ENCODE data around the gene SCG3. TPM values are rescaled to one million over a fixed set of nuclear protein-coding genes. Genes with fewer than 3 reads are reported as not detected.

SCG3 gene
- total and polyA plus RNA-seq, 3 experiments from 2014 or later, result not detected

DNA sequence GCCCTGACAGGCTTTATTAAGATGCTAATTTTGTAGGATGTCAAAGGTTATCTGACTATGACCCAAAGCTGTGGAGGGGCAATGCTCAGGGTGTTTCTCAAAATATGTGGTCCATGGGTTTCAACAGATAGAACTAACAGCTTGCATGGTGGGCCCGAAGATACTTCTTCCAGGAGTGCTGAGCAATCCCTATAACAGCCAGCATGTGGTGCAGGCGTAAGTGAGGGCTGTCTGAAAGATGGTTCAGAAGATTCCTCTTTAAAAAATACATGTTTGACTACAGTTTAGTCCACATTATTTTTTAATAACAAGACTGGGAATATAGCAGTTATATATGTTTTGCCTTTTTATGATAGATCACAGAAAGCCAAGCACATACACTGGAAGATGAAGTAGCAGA, 7.6 kb downstream of the SCG3 start:
- peaks cover 8% of the 10 kb centered on the region for H3K4me1 ChIP-seq (ENCODE audit: insufficient read depth, low read length)
- peaks cover 4% of the 10 kb centered on the region for H3K27me3 ChIP-seq (ENCODE audit: insufficient read depth, low read length, poor library complexity, severe bottlenecking)
- no peaks in the 10 kb centered on the region for H3K9me3 ChIP-seq (ENCODE audit: low read length)
- CTCF ChIA-PET, result interaction anchor here (0.9 to 1.9 kb wide), 2 partner anchors 51 to 87 kb away, joined by 3 to 11 read pairs; no protein-coding TSS in a partner anchor
- H3K27me3 Mint-ChIP-seq, result peaks cover 8 to 52% of the 10 kb centered on the region in 2 donors
- H3K4me1 Mint-ChIP-seq, result peaks cover 3 to 13% (median 11%) of the 10 kb centered on the region in 3 donors
- H3K9me3 Mint-ChIP-seq, result no peaks in the 10 kb centered on the region
- H3K36me3 ChIP-seq (ENCODE audit: insufficient read depth, low read length), result no peaks in the 10 kb centered on the region
- no peak overlapping the region for H3K4me3 Mint-ChIP-seq
- H3K27ac Mint-ChIP-seq, result no peak overlapping the region
- H3K27ac ChIP-seq (ENCODE audit: low read depth, low read length), result no peak overlapping the region
- no peak for DNase-seq
- H3K36me3 Mint-ChIP-seq, result no peaks in the 10 kb centered on the region
- H3K4me3 ChIP-seq (ENCODE audit: low read length), result no peak overlapping the region
- POLR2A ChIA-PET, result interaction anchor here (0.7 kb wide), 1 partner anchor 79 kb away, joined by 3 read pairs; no protein-coding TSS in a partner anchor

- Mint-ChIP-seq H3K4me1 (peaks cover 3 to 13% (median 11%) of the 10 kb centered on the region in 3 donors), H3K27ac (no peak overlapping the region), H3K9me3 (no peaks in the 10 kb centered on the region), H3K36me3 (no peaks in the 10 kb centered on the region), H3K4me3 (no peak overlapping the region), H3K27me3 (peaks cover 3 to 29% of the 10 kb centered on the region in 2 donors)
- Histone ChIP-seq H3K27ac (ENCODE audit: low read depth, low read length) (no peak overlapping the region), H3K4me3 (ENCODE audit: low read length) (no peak overlapping the region), H3K4me1 (ENCODE audit: insufficient read depth, low read length) (peaks cover 8% of the 10 kb centered on the region), H3K27me3 (ENCODE audit: insufficient read depth, low read length, poor library complexity, severe bottlenecking) (no peaks in the 10 kb centered on the region), H3K9me3 (ENCODE audit: low read length) (no peaks in the 10 kb centered on the region), H3K36me3 (ENCODE audit: insufficient read depth, low read length) (no peaks in the 10 kb centered on the region)
- ChIA-PET POLR2A (no interaction called here), CTCF (interaction anchor here (1.5 kb wide), 1 partner anchor 85 kb away, joined by 4 read pairs; no protein-coding TSS in a partner anchor)
- DNase-seq, result no peak
Measured at GRCh38 chr15:51692154-51692553, 10.9 kb downstream of the SCG3 start.

DNA sequence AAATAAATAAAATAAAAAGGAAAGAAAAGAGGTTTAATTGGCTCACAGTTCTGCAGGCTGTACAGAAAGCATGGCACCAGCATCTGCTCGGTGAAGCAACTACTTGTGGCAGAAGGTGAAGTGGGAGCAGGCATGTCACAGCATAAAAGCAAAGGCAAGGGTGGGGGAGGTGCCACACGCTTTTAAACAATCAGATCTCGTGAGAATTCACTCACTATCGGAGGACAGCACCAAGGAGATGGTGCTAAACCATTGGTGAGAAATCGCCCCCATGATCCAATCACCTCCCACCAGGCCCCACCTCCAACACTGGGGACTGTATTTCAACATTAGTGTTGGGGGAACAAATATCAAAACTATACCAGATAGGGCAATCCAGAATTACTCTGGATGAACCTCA, 15.3 kb downstream of the SCG3 start:
- no peak overlapping the region for H3K4me3 ChIP-seq (ENCODE audit: low read length)
- CTCF ChIA-PET, result no interaction called here
- no peaks in the 10 kb centered on the region for H3K36me3 ChIP-seq (ENCODE audit: insufficient read depth, low read length)
- Mint-ChIP-seq H3K27ac (peak overlapping the region in 1 of 8 donors; percentile 36), H3K4me3 (no peak overlapping the region), H3K9me3 (no peaks in the 10 kb centered on the region), H3K4me1 (peaks cover 3 to 13% (median 11%) of the 10 kb centered on the region in 3 donors), H3K27me3 (peaks cover 9 to 31% of the 10 kb centered on the region in 2 donors), H3K36me3 (no peaks in the 10 kb centered on the region)
- peaks cover 8% of the 10 kb centered on the region for H3K4me1 ChIP-seq (ENCODE audit: insufficient read depth, low read length)
- no peak for DNase-seq
- H3K9me3 ChIP-seq (ENCODE audit: low read length), result no peaks in the 10 kb centered on the region
- H3K27me3 ChIP-seq (ENCODE audit: insufficient read depth, low read length, poor library complexity, severe bottlenecking), result peaks cover 4% of the 10 kb centered on the region
- no peak overlapping the region for H3K27ac ChIP-seq (ENCODE audit: low read depth, low read length)
- POLR2A ChIA-PET, result no interaction called here

GRCh38 chr15:51697163-51697562, 15.9 kb downstream of the SCG3 start:
- DNase-seq, result no peak
- H3K27me3 Mint-ChIP-seq, result peaks cover 9 to 27% of the 10 kb centered on the region in 2 donors
- peaks cover 2 to 7% (median 7%) of the 10 kb centered on the region in 3 donors for H3K4me1 Mint-ChIP-seq
- Histone ChIP-seq H3K27me3 (ENCODE audit: insufficient read depth, low read length, poor library complexity, severe bottlenecking) (peaks cover 4% of the 10 kb centered on the region), H3K36me3 (ENCODE audit: insufficient read depth, low read length) (no peaks in the 10 kb centered on the region), H3K9me3 (ENCODE audit: low read length) (no peaks in the 10 kb centered on the region), H3K4me1 (ENCODE audit: insufficient read depth, low read length) (peaks cover 3% of the 10 kb centered on the region), H3K27ac (ENCODE audit: low read depth, low read length) (no peak overlapping the region), H3K4me3 (ENCODE audit: low read length) (no peak overlapping the region)
- no peak overlapping the region for H3K4me3 Mint-ChIP-seq
- CTCF ChIA-PET, result no interaction called here
- H3K9me3 Mint-ChIP-seq, result no peaks in the 10 kb centered on the region
- H3K36me3 Mint-ChIP-seq, result no peaks in the 10 kb centered on the region
- H3K27ac Mint-ChIP-seq, result no peak overlapping the region
- POLR2A ChIA-PET, result no interaction called here

- Histone ChIP-seq H3K4me1 (ENCODE audit: insufficient read depth, low read length) (no peaks in the 10 kb centered on the region), H3K36me3 (ENCODE audit: insufficient read depth, low read length) (no peaks in the 10 kb centered on the region), H3K27me3 (ENCODE audit: insufficient read depth, low read length, poor library complexity, severe bottlenecking) (peaks cover 10% of the 10 kb centered on the region), H3K27ac (ENCODE audit: low read depth, low read length) (no peak overlapping the region), H3K4me3 (ENCODE audit: low read length) (no peak overlapping the region), H3K9me3 (ENCODE audit: low read length) (no peaks in the 10 kb centered on the region)
- Mint-ChIP-seq H3K27ac (no peak overlapping the region), H3K4me3 (no peak overlapping the region), H3K4me1 (no peaks in the 10 kb centered on the region), H3K36me3 (no peaks in the 10 kb centered on the region), H3K9me3 (no peaks in the 10 kb centered on the region), H3K27me3 (peaks cover 11 to 30% of the 10 kb centered on the region in 2 donors)
- DNase-seq, result no peak
- ChIA-PET CTCF (no interaction called here), POLR2A (no interaction called here)
Measured at GRCh38 chr15:51699373-51699772, 18.1 kb downstream of the SCG3 start.

DNA sequence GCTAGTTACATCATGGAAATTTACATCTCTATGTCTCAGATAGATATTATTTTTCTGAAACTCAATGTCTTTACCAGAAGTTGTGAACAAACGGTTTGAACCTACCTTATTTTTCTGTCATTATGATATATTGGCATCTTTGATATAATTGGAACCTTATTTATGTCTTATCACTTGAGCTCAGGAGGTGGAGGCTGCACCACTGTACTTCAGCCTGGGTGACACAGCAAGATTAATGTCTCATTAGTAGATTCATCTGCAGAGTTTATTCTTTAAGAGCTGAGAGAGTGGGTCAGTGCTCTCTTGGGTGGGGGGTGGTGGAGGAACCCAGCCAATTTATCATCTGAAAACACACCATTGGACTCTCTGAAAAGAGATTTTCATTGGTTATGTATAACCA, 21.4 kb downstream of the SCG3 start:
- Mint-ChIP-seq H3K9me3 (no peaks in the 10 kb centered on the region), H3K36me3 (no peaks in the 10 kb centered on the region), H3K4me3 (no peak overlapping the region), H3K4me1 (no peaks in the 10 kb centered on the region), H3K27me3 (peaks cover 11 to 33% of the 10 kb centered on the region in 2 donors), H3K27ac (no peak overlapping the region)
- Histone ChIP-seq H3K27ac (ENCODE audit: low read depth, low read length) (no peak overlapping the region), H3K4me1 (ENCODE audit: insufficient read depth, low read length) (no peaks in the 10 kb centered on the region), H3K27me3 (ENCODE audit: insufficient read depth, low read length, poor library complexity, severe bottlenecking) (peaks cover 10% of the 10 kb centered on the region), H3K36me3 (ENCODE audit: insufficient read depth, low read length) (no peaks in the 10 kb centered on the region), H3K4me3 (ENCODE audit: low read length) (no peak overlapping the region), H3K9me3 (ENCODE audit: low read length) (no peaks in the 10 kb centered on the region)
- POLR2A ChIA-PET, result no interaction called here
- DNase-seq, result no peak
- CTCF ChIA-PET, result interaction anchor here (3.0 kb wide), 1 partner anchor 73 kb away, joined by 11 read pairs; no protein-coding TSS in a partner anchor

DNA sequence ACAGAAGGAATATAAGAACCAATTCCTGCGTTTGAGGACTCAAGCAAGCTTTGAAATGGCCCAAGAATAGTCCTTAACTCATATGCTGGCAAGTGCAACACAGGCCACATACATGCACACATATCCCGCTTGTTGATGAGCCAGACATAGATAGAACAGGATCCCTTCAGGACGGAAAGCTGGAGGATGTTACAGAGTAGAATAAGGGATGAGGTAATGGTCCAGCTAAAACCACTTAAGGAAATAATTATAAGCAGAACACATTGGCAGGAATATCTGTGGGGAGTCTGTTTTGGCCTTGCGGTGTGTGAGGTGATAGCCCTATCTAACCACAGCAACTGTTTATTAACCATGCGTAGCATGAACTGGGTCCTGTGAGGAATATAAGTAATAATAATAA, 25.0 kb downstream of the SCG3 start:
- H3K4me3 Mint-ChIP-seq, result no peak overlapping the region
- Histone ChIP-seq H3K27me3 (ENCODE audit: insufficient read depth, low read length, poor library complexity, severe bottlenecking) (peaks cover 6% of the 10 kb centered on the region), H3K4me3 (ENCODE audit: low read length) (no peak overlapping the region), H3K4me1 (ENCODE audit: insufficient read depth, low read length) (no peaks in the 10 kb centered on the region), H3K36me3 (ENCODE audit: insufficient read depth, low read length) (no peaks in the 10 kb centered on the region), H3K9me3 (ENCODE audit: low read length) (no peaks in the 10 kb centered on the region), H3K27ac (ENCODE audit: low read depth, low read length) (no peak overlapping the region)
- H3K27ac Mint-ChIP-seq, result no peak overlapping the region
- peaks cover 2 to 12% of the 10 kb centered on the region in 2 donors for H3K27me3 Mint-ChIP-seq
- ChIA-PET POLR2A (no interaction called here), CTCF (no interaction called here)
- no peaks in the 10 kb centered on the region for H3K36me3 Mint-ChIP-seq
- no peak for DNase-seq
- no peaks in the 10 kb centered on the region for H3K4me1 Mint-ChIP-seq
- H3K9me3 Mint-ChIP-seq, result no peaks in the 10 kb centered on the region

- H3K27ac Mint-ChIP-seq, result no peak overlapping the region
- no peak overlapping the region for H3K4me3 Mint-ChIP-seq
- ChIA-PET CTCF (no interaction called here), POLR2A (no interaction called here)
- H3K4me1 Mint-ChIP-seq, result no peaks in the 10 kb centered on the region
- no peaks in the 10 kb centered on the region for H3K9me3 Mint-ChIP-seq
- no peak overlapping the region for H3K4me3 ChIP-seq (ENCODE audit: low read length)
- H3K4me1 ChIP-seq (ENCODE audit: insufficient read depth, low read length), result no peaks in the 10 kb centered on the region
- DNase-seq, result no peak
- H3K27me3 ChIP-seq (ENCODE audit: insufficient read depth, low read length, poor library complexity, severe bottlenecking), result peaks cover 6% of the 10 kb centered on the region
- no peak overlapping the region for H3K27ac ChIP-seq (ENCODE audit: low read depth, low read length)
- H3K36me3 ChIP-seq (ENCODE audit: insufficient read depth, low read length), result no peaks in the 10 kb centered on the region
- no peaks in the 10 kb centered on the region for H3K9me3 ChIP-seq (ENCODE audit: low read length)
- H3K27me3 Mint-ChIP-seq, result peaks cover 2 to 12% of the 10 kb centered on the region in 2 donors
- H3K36me3 Mint-ChIP-seq, result peaks cover 0 to 2% (median 0%) of the 10 kb centered on the region in 3 donors
Measured at GRCh38 chr15:51706926-51707608, 25.8 kb downstream of the SCG3 start.

Measured in CD8-positive, alpha-beta memory T cell (primary cell).